GM23338 (cell line): ENCODE measurements around the gene ADAMTS10.

ENCODE experiments used
- EZH2phosphoT487 ChIP-seq: fragments of 200-600 bp; sonication (generic); IDR thresholded peaks from one replicate; pipeline ENCODE4 v1.8.1; 2018; ENCODE audit warnings: antibody characterized with exemption; ENCODE audit not compliant: unreplicated experiment
- TF ChIP-seq, protein P1 (sequence below), 2 experiments: fragments of 200-600 bp in 1 of 2; sonication (generic) in 1 of 2; conservative IDR thresholded peaks; 2 replicates each; pipeline versions ENCODE4 v1.5.1 to v1.6.1; 2016 to 2017; ENCODE audit warnings: antibody characterized with exemption in 2 of 2, low read depth in 2 of 2, mild to moderate bottlenecking in 2 of 2, moderate library complexity in 1 of 2

DNA sequence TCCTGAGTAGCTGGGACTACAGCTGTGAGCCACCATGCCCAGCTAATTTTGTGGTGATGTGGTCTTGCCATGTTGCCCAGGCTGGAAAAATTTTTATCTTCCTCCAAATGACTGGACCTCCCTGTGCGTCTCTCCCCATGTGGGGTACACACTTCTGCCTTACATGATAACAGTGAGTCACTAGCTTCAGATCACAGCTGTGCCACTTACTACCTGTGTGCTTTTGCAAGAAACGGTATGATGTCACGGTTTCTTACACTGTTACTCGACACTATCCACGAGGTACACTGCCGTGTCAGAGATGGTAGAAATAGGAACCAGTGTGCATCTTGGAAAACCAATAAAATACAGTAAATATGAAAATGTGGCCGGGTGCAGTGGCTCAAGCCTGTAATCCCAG lies 79.0 kb downstream of the ADAMTS10 start:
- TF ChIP-seq, protein P1, sequence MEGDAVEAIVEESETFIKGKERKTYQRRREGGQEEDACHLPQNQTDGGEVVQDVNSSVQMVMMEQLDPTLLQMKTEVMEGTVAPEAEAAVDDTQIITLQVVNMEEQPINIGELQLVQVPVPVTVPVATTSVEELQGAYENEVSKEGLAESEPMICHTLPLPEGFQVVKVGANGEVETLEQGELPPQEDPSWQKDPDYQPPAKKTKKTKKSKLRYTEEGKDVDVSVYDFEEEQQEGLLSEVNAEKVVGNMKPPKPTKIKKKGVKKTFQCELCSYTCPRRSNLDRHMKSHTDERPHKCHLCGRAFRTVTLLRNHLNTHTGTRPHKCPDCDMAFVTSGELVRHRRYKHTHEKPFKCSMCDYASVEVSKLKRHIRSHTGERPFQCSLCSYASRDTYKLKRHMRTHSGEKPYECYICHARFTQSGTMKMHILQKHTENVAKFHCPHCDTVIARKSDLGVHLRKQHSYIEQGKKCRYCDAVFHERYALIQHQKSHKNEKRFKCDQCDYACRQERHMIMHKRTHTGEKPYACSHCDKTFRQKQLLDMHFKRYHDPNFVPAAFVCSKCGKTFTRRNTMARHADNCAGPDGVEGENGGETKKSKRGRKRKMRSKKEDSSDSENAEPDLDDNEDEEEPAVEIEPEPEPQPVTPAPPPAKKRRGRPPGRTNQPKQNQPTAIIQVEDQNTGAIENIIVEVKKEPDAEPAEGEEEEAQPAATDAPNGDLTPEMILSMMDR (conservative IDR thresholded peaks at IDR 0.05; ENCODE audit: low read depth in 2 of 2): no peak
- TF ChIP-seq EZH2phosphoT487: no peak
